SK-N-DZ (cell line): ENCODE results near the gene RRP15.

ENCODE experiments used
- DNase-seq: peaks from one replicate; pipeline ENCODE4 v3.0.0-alpha.2; 2015; ENCODE audit warnings: low spot score

The RRP15 gene

GRCh38 chr1:218339267-218339831 lies 54.3 kb downstream of the RRP15 start:
- peak; percentile 27 for DNase-seq

- no peak for DNase-seq
Measured at GRCh38 chr1:218341325-218341724, 56.2 kb downstream of the RRP15 start.

GRCh38 chr1:218342091-218342490 lies 57.0 kb downstream of the RRP15 start:
- no peak for DNase-seq

GRCh38 chr1:218344814-218345672 lies 60.0 kb downstream of the RRP15 start, which contains the start of gene TGFB2:
TGFB2 (plus strand) TSS chr1:218345336; CDS start chr1:218346702, 1,366 bp downstream.
- peak; percentile 76 for DNase-seq

- peak; percentile 76 for DNase-seq
Measured at GRCh38 chr1:218345673-218346390, 60.7 kb downstream of the RRP15 start.

- DNase-seq, result no peak
Measured at GRCh38 chr1:218346391-218347204, 61.5 kb downstream of the RRP15 start.

- DNase-seq, result no peak
Measured at GRCh38 chr1:218347336-218347722, 62.2 kb downstream of the RRP15 start.

GRCh38 chr1:218347723-218348627 lies 62.9 kb downstream of the RRP15 start:
- no peak for DNase-seq

GRCh38 chr1:218348628-218349071 lies 63.6 kb downstream of the RRP15 start:
- no peak for DNase-seq

GRCh38 chr1:218349348-218350034 lies 64.4 kb downstream of the RRP15 start:
- no peak for DNase-seq

- no peak for DNase-seq
Measured at GRCh38 chr1:218350035-218350525, 65.0 kb downstream of the RRP15 start.

- DNase-seq, result no peak
Measured at GRCh38 chr1:218350801-218351266, 65.7 kb downstream of the RRP15 start.

GRCh38 chr1:218351391-218352074 lies 66.4 kb downstream of the RRP15 start:
- DNase-seq, result no peak

GRCh38 chr1:218352075-218352438 lies 67.0 kb downstream of the RRP15 start:
- no peak for DNase-seq

- no peak for DNase-seq
Measured at GRCh38 chr1:218353656-218354055, 68.6 kb downstream of the RRP15 start.

- DNase-seq, result no peak
Measured at GRCh38 chr1:218355278-218355677, 70.2 kb downstream of the RRP15 start.

GRCh38 chr1:218357211-218357892 lies 72.3 kb downstream of the RRP15 start:
- DNase-seq, result no peak

- no peak for DNase-seq
Measured at GRCh38 chr1:218357893-218358232, 72.8 kb downstream of the RRP15 start.
